Measurements from ENCODE around the gene NOL9.

DNA sequence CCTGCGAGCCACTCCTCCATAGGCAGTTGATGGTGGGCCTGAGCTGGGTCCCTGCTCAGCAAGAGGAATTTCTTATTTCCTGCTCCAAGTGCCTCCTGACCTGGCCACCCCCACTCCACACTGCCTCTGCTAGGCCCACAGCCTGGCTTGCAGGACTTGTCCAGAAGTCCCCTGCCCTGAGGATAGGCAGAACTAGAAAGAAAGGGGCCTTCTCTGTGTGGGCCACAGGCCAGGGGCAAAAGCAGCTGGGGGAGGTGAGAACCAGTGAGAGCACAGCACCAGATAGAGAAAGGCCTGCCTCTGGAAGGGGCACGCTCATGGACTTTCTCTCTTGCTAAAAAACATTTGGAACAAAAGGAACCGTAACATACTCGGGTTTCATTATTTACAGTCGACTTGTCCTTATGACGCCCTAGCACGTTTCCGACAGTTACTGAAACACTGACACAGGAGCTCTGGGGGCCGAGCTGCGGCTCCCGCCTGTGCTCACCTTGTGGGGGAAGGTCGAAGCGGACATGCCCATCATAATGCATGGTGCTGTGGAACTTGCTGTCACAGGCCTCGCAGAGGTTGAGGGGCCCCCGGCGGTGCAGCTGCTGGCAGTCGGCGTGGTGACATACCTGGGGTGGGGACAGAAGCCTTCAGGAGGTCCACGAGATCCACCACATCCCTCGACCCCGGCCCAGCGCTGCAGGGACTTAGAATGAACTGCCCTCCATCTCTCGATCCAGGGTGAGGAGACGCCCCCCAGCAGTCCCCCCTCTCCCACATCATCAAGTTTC lies 77.1 kb downstream of the NOL9 start:
- no peak for TF ChIP-seq RFX5 (IDR thresholded peaks at IDR 0.05; ENCODE audit: low read length)
- TF ChIP-seq, protein P1, sequence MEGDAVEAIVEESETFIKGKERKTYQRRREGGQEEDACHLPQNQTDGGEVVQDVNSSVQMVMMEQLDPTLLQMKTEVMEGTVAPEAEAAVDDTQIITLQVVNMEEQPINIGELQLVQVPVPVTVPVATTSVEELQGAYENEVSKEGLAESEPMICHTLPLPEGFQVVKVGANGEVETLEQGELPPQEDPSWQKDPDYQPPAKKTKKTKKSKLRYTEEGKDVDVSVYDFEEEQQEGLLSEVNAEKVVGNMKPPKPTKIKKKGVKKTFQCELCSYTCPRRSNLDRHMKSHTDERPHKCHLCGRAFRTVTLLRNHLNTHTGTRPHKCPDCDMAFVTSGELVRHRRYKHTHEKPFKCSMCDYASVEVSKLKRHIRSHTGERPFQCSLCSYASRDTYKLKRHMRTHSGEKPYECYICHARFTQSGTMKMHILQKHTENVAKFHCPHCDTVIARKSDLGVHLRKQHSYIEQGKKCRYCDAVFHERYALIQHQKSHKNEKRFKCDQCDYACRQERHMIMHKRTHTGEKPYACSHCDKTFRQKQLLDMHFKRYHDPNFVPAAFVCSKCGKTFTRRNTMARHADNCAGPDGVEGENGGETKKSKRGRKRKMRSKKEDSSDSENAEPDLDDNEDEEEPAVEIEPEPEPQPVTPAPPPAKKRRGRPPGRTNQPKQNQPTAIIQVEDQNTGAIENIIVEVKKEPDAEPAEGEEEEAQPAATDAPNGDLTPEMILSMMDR (IDR thresholded peaks at IDR 0.05): no peak
- TF ChIP-seq, protein P2, sequence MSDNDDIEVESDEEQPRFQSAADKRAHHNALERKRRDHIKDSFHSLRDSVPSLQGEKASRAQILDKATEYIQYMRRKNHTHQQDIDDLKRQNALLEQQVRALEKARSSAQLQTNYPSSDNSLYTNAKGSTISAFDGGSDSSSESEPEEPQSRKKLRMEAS (IDR thresholded peaks at IDR 0.05; ENCODE audit: low read depth): no peak
- no peak for TF ChIP-seq EP300 (IDR thresholded peaks at IDR 0.05; ENCODE audit: borderline replicate concordance in 1 of 2, low read depth in 1 of 2, low read length in 1 of 2)
- TF ChIP-seq TCF12 (IDR thresholded peaks at IDR 0.05): no peak
- TF ChIP-seq YY1 (IDR thresholded peaks at IDR 0.05; ENCODE audit: low read depth): no peak
- TF ChIP-seq MEF2A (IDR thresholded peaks at IDR 0.05; ENCODE audit: borderline replicate concordance, low read depth): no peak
- TF ChIP-seq EZH2phosphoT487 (IDR thresholded peaks at IDR 0.05; ENCODE audit: borderline replicate concordance, low read depth): no peak
- TF ChIP-seq, protein P3, sequence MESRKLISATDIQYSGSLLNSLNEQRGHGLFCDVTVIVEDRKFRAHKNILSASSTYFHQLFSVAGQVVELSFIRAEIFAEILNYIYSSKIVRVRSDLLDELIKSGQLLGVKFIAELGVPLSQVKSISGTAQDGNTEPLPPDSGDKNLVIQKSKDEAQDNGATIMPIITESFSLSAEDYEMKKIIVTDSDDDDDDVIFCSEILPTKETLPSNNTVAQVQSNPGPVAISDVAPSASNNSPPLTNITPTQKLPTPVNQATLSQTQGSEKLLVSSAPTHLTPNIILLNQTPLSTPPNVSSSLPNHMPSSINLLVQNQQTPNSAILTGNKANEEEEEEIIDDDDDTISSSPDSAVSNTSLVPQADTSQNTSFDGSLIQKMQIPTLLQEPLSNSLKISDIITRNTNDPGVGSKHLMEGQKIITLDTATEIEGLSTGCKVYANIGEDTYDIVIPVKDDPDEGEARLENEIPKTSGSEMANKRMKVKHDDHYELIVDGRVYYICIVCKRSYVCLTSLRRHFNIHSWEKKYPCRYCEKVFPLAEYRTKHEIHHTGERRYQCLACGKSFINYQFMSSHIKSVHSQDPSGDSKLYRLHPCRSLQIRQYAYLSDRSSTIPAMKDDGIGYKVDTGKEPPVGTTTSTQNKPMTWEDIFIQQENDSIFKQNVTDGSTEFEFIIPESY (IDR thresholded peaks at IDR 0.05; ENCODE audit: borderline replicate concordance, low read depth): no peak
